ENCODE results near the gene ATRNL1.

The ATRNL1 gene

GRCh38 chr10:115660391-115660790 is 567.2 kb downstream of the ATRNL1 start:
- whole genome bisulfite sequencing (ENCODE audit: extremely low coverage, insufficient coverage, insufficient read length): no CpG with 5 or more reads among the region's 1 CpG
- Histone ChIP-seq H3K4ac (ENCODE audit: low read depth, low read length) (no peak overlapping the region), H3K4me2 (ENCODE audit: low read length) (no peak overlapping the region), H3K36me3 (ENCODE audit: control insufficient read depth in 1 of 2, insufficient read depth in 2 of 2, low read length in 2 of 2) (no peaks in the 10 kb centered on the region), H3K27me3 (ENCODE audit: insufficient read depth, low read length) (no peaks in the 10 kb centered on the region), H2BK120ac (ENCODE audit: insufficient read depth, low read length, poor library complexity) (no peak overlapping the region), H3K4me3 (ENCODE audit: low read depth, low read length) (no peak overlapping the region), H3K18ac (ENCODE audit: low read length) (no peak overlapping the region), H3K27ac (ENCODE audit: low read depth, low read length) (no peak overlapping the region), H2BK12ac (ENCODE audit: low read length) (no peak overlapping the region), H2AFZ (ENCODE audit: insufficient read depth, low read length, poor library complexity) (no peak overlapping the region), H3K4me1 (ENCODE audit: control insufficient read depth in 1 of 2, insufficient read depth in 2 of 2, low read length in 2 of 2) (no peaks in the 10 kb centered on the region), H4K91ac (ENCODE audit: low read depth, low read length) (no peak overlapping the region), H3K23ac (ENCODE audit: low read length) (no peak overlapping the region), H2AK5ac (ENCODE audit: low read length) (no peak overlapping the region), H3K14ac (ENCODE audit: low read length) (no peak overlapping the region), H4K8ac (ENCODE audit: low read depth, low read length) (no peak overlapping the region), H3K9me3 (ENCODE audit: insufficient read depth, low read depth, low read length) (no peaks in the 10 kb centered on the region), H4K12ac (ENCODE audit: low read depth, low read length) (no peak overlapping the region), H3K79me1 (ENCODE audit: low read length) (no peaks in the 10 kb centered on the region), H3K79me2 (ENCODE audit: control insufficient read depth, insufficient read depth, low read length, poor library complexity) (no peaks in the 10 kb centered on the region), H2BK5ac (ENCODE audit: low read depth, low read length, poor library complexity) (no peak overlapping the region), H3K9ac (ENCODE audit: low read length) (no peak overlapping the region)
- no peak for DNase-seq

- H2AK5ac ChIP-seq (ENCODE audit: low read length): no peak overlapping the region
- no peak overlapping the region for H3K14ac ChIP-seq (ENCODE audit: low read length)
- no peak overlapping the region for H2BK120ac ChIP-seq (ENCODE audit: insufficient read depth, low read length, poor library complexity)
- H3K27ac ChIP-seq (ENCODE audit: low read depth, low read length): no peak overlapping the region
- H2BK12ac ChIP-seq (ENCODE audit: low read length): no peak overlapping the region
- no peak overlapping the region for H3K18ac ChIP-seq (ENCODE audit: low read length)
- no peak overlapping the region for H3K4me3 ChIP-seq (ENCODE audit: low read depth, low read length)
- H3K4ac ChIP-seq (ENCODE audit: low read depth, low read length): no peak overlapping the region
- no peaks in the 10 kb centered on the region for H3K9me3 ChIP-seq (ENCODE audit: insufficient read depth, low read depth, low read length)
- H4K91ac ChIP-seq (ENCODE audit: low read depth, low read length): no peak overlapping the region
- no peaks in the 10 kb centered on the region for H3K27me3 ChIP-seq (ENCODE audit: insufficient read depth, low read length)
- H3K79me1 ChIP-seq (ENCODE audit: low read length): no peaks in the 10 kb centered on the region
- DNase-seq: no peak
- H3K4me2 ChIP-seq (ENCODE audit: low read length): no peak overlapping the region
- H3K36me3 ChIP-seq (ENCODE audit: control insufficient read depth in 1 of 2, insufficient read depth in 2 of 2, low read length in 2 of 2): no peaks in the 10 kb centered on the region
- no peak overlapping the region for H2AFZ ChIP-seq (ENCODE audit: insufficient read depth, low read length, poor library complexity)
- H3K9ac ChIP-seq (ENCODE audit: low read length): no peak overlapping the region
- no peak overlapping the region for H3K23ac ChIP-seq (ENCODE audit: low read length)
- no peaks in the 10 kb centered on the region for H3K79me2 ChIP-seq (ENCODE audit: control insufficient read depth, insufficient read depth, low read length, poor library complexity)
- no peak overlapping the region for H2BK5ac ChIP-seq (ENCODE audit: low read depth, low read length, poor library complexity)
- H4K12ac ChIP-seq (ENCODE audit: low read depth, low read length): no peak overlapping the region
- H4K8ac ChIP-seq (ENCODE audit: low read depth, low read length): no peak overlapping the region
- no peaks in the 10 kb centered on the region for H3K4me1 ChIP-seq (ENCODE audit: control insufficient read depth in 1 of 2, insufficient read depth in 2 of 2, low read length in 2 of 2)
These were observed 569.3 kb downstream of the ATRNL1 start for GRCh38 chr10:115662422-115662821.

- no peak overlapping the region for H4K12ac ChIP-seq (ENCODE audit: low read depth, low read length)
- no CpG with 5 or more reads among the region's 2 CpGs for WGBS (ENCODE audit: extremely low coverage, insufficient coverage, insufficient read length)
These were observed 572.4 kb downstream of the ATRNL1 start for GRCh38 chr10:115665549-115665948.

GRCh38 chr10:115674496-115674895 is 581.3 kb downstream of the ATRNL1 start:
- no peak overlapping the region for H4K91ac ChIP-seq (ENCODE audit: low read depth, low read length)
- no peaks in the 10 kb centered on the region for H3K79me1 ChIP-seq (ENCODE audit: low read length)
- H2BK120ac ChIP-seq (ENCODE audit: insufficient read depth, low read length, poor library complexity): no peak overlapping the region
- H4K12ac ChIP-seq (ENCODE audit: low read depth, low read length): no peak overlapping the region
- H4K8ac ChIP-seq (ENCODE audit: low read depth, low read length): no peak overlapping the region
- no peak overlapping the region for H3K18ac ChIP-seq (ENCODE audit: low read length)
- no peak overlapping the region for H3K23ac ChIP-seq (ENCODE audit: low read length)
- H2AFZ ChIP-seq (ENCODE audit: insufficient read depth, low read length, poor library complexity): no peak overlapping the region
- H3K36me3 ChIP-seq (ENCODE audit: control insufficient read depth in 1 of 2, insufficient read depth in 2 of 2, low read length in 2 of 2): no peaks in the 10 kb centered on the region
- H3K14ac ChIP-seq (ENCODE audit: low read length): no peak overlapping the region
- no peaks in the 10 kb centered on the region for H3K27me3 ChIP-seq (ENCODE audit: insufficient read depth, low read length)
- H2BK12ac ChIP-seq (ENCODE audit: low read length): no peak overlapping the region
- no peak overlapping the region for H3K9ac ChIP-seq (ENCODE audit: low read length)
- no peak overlapping the region for H2AK5ac ChIP-seq (ENCODE audit: low read length)
- no peaks in the 10 kb centered on the region for H3K4me1 ChIP-seq (ENCODE audit: control insufficient read depth in 1 of 2, insufficient read depth in 2 of 2, low read length in 2 of 2)
- no peak overlapping the region for H3K4me3 ChIP-seq (ENCODE audit: low read depth, low read length)
- DNase-seq: no peak
- H3K4me2 ChIP-seq (ENCODE audit: low read length): no peak overlapping the region
- H2BK5ac ChIP-seq (ENCODE audit: low read depth, low read length, poor library complexity): no peak overlapping the region
- WGBS (ENCODE audit: extremely low coverage, insufficient coverage, insufficient read length): no CpG with 5 or more reads among the region's 1 CpG
- no peaks in the 10 kb centered on the region for H3K9me3 ChIP-seq (ENCODE audit: insufficient read depth, low read depth, low read length)
- H3K27ac ChIP-seq (ENCODE audit: low read depth, low read length): no peak overlapping the region
- H3K4ac ChIP-seq (ENCODE audit: low read depth, low read length): no peak overlapping the region
- H3K79me2 ChIP-seq (ENCODE audit: control insufficient read depth, insufficient read depth, low read length, poor library complexity): no peaks in the 10 kb centered on the region

More at GRCh38 chr10:115665549-115665948, 572.4 kb downstream of the ATRNL1 start:
- H2BK12ac ChIP-seq (ENCODE audit: low read length): no peak overlapping the region
- H2BK5ac ChIP-seq (ENCODE audit: low read depth, low read length, poor library complexity): no peak overlapping the region
- no peak overlapping the region for H3K14ac ChIP-seq (ENCODE audit: low read length)
- DNase-seq: no peak
- H3K18ac ChIP-seq (ENCODE audit: low read length): no peak overlapping the region
- no peak overlapping the region for H3K4me2 ChIP-seq (ENCODE audit: low read length)
- no peak overlapping the region for H3K23ac ChIP-seq (ENCODE audit: low read length)
- no peak overlapping the region for H2AK5ac ChIP-seq (ENCODE audit: low read length)
- no peaks in the 10 kb centered on the region for H3K79me2 ChIP-seq (ENCODE audit: control insufficient read depth, insufficient read depth, low read length, poor library complexity)
- no peaks in the 10 kb centered on the region for H3K4me1 ChIP-seq (ENCODE audit: control insufficient read depth in 1 of 2, insufficient read depth in 2 of 2, low read length in 2 of 2)
- H3K9me3 ChIP-seq (ENCODE audit: insufficient read depth, low read depth, low read length): no peaks in the 10 kb centered on the region
- no peak overlapping the region for H2AFZ ChIP-seq (ENCODE audit: insufficient read depth, low read length, poor library complexity)
- H2BK120ac ChIP-seq (ENCODE audit: insufficient read depth, low read length, poor library complexity): no peak overlapping the region
- H3K79me1 ChIP-seq (ENCODE audit: low read length): no peaks in the 10 kb centered on the region
- H3K27me3 ChIP-seq (ENCODE audit: insufficient read depth, low read length): no peaks in the 10 kb centered on the region
- no peak overlapping the region for H4K91ac ChIP-seq (ENCODE audit: low read depth, low read length)
- no peak overlapping the region for H3K27ac ChIP-seq (ENCODE audit: low read depth, low read length)
- H3K36me3 ChIP-seq (ENCODE audit: control insufficient read depth in 1 of 2, insufficient read depth in 2 of 2, low read length in 2 of 2): no peaks in the 10 kb centered on the region
- no peak overlapping the region for H4K8ac ChIP-seq (ENCODE audit: low read depth, low read length)
- no peak overlapping the region for H3K9ac ChIP-seq (ENCODE audit: low read length)
- H3K4ac ChIP-seq (ENCODE audit: low read depth, low read length): no peak overlapping the region
- no peak overlapping the region for H3K4me3 ChIP-seq (ENCODE audit: low read depth, low read length)

Measured in trophoblast cell (in vitro differentiated cells and primary cell).